Skeletal muscle satellite cell (primary cell): ENCODE results near the gene DCC.

Experiments used
- H3K27me3 ChIP-seq: 2 replicates; pipeline ENCODE4 v1.7.0; 2013; ENCODE audit warnings: low read length; ENCODE audit not compliant: control insufficient read depth, insufficient read depth
- H3K36me3 ChIP-seq: 2 replicates; pipeline ENCODE4 v1.7.0; 2013; ENCODE audit warnings: mild to moderate bottlenecking, control low read depth, low read length; ENCODE audit not compliant: insufficient read depth
- H3K4me1 ChIP-seq: 2 replicates; pipeline ENCODE4 v1.7.0; 2013; ENCODE audit warnings: low read length; ENCODE audit not compliant: control insufficient read depth, insufficient read depth
- H3K4me2 ChIP-seq: 2 replicates; pipeline ENCODE4 v1.7.0; 2013; ENCODE audit warnings: mild to moderate bottlenecking, low read length
- H3K4me3 ChIP-seq: 2 replicates; pipeline ENCODE4 v1.7.0; 2013; ENCODE audit warnings: low read length
- H3K9ac ChIP-seq: 2 replicates; pipeline ENCODE4 v1.7.0; 2013; ENCODE audit warnings: mild to moderate bottlenecking, low read depth, low read length, moderate library complexity
- H3K9me3 ChIP-seq: replicated peaks from 2 replicates; pipeline ENCODE4 v1.7.0; 2013; ENCODE audit warnings: mild to moderate bottlenecking, control low read depth, low read length

DCC gene

DNA sequence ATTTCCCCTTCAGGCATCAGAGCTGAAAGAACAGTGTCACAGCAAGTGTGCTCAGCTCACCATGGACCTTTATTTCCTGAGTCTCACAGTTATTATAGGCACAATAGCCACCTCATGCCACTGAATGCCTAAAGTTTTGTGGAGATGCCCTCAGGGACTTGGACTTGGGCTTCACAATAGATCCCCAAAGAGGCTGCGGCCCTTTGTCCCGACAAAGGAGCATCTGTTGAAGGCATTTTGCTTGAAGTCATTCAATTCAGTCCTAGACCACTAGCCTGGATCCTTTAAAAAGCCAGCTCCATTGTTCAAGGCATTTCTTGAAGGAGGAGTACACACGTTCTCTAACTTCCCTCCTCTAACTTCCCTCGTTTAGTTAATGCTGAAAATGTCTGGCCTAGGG is 125.4 kb downstream of the DCC start:
- H3K4me3 ChIP-seq = no peak overlapping the region
- no peaks in the 10 kb centered on the region for H3K4me1 ChIP-seq
- H3K4me2 ChIP-seq = no peak overlapping the region
- no peaks in the 10 kb centered on the region for H3K27me3 ChIP-seq
- no peak overlapping the region for H3K9ac ChIP-seq
- peaks cover 8% of the 10 kb centered on the region for H3K9me3 ChIP-seq
- no peaks in the 10 kb centered on the region for H3K36me3 ChIP-seq

DNA sequence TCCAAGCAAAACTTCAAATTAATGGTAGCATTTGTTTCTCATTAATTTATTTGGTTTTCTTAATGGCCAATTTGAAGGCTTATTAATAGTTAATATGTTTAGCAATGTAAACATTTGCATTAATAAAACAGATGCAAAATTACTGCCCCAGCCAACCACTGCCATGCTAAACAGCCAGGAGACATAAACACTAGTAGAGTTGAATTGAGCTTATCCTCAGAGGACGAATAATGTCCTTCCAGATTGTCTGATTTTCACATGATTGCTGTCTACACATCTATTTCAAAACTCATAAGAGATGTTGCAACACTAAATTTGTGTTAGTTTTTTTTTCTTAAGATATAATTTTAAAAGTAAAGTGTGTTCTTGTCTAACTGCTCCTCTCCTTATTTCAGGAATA is 128.5 kb downstream of the DCC start:
- Histone ChIP-seq H3K4me1 (no peaks in the 10 kb centered on the region), H3K9ac (no peak overlapping the region), H3K4me2 (no peak overlapping the region), H3K27me3 (no peaks in the 10 kb centered on the region), H3K36me3 (no peaks in the 10 kb centered on the region), H3K4me3 (no peak overlapping the region), H3K9me3 (peaks cover 7% of the 10 kb centered on the region)

DNA sequence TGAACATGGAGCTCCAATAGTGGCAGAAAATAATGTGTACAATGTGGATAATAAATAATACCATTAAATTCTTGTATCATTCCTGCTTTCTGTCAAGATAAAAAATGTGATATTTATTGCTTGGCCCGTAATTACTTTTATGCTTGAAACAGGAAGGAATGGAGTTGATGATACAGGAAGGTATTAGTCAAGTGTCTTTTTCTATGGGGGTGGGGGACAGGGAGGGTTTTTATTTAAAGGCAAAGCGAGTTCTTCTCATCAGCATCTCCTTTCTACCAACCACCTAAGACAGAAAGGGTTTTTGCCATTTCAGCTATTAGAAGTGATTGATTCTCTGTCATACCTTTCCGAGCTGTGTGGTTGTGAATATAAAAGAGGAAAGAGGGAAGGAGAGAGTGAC is 135.3 kb downstream of the DCC start:
- no peak overlapping the region for H3K9ac ChIP-seq
- no peak overlapping the region for H3K4me3 ChIP-seq
- no peaks in the 10 kb centered on the region for H3K36me3 ChIP-seq
- H3K9me3 ChIP-seq = peaks cover under 1% of the 10 kb centered on the region
- H3K4me1 ChIP-seq = no peaks in the 10 kb centered on the region
- no peak overlapping the region for H3K4me2 ChIP-seq
- H3K27me3 ChIP-seq = no peaks in the 10 kb centered on the region

DNA sequence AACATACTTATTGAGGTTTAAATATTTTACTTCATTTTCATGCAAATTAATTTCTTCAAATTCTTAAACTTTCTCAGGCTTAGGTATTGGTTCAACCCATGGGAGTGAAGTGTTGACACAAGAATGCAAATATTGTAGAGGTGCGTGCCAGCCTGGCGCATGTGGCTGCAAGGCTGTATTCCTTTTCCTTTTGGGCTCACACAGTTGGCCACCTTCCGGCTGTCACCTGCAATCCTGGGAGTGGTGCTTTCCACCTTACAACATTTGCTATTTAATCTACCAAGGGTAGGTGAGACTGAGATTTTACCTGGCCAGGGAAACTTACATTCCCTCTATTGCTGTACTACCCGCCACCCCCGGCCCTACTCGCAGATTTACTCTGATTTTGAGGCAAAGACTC is 141.1 kb downstream of the DCC start:
- Histone ChIP-seq H3K4me2 (no peak overlapping the region), H3K36me3 (no peaks in the 10 kb centered on the region), H3K9ac (no peak overlapping the region), H3K27me3 (no peaks in the 10 kb centered on the region), H3K9me3 (no peaks in the 10 kb centered on the region), H3K4me1 (no peaks in the 10 kb centered on the region), H3K4me3 (no peak overlapping the region)

DNA sequence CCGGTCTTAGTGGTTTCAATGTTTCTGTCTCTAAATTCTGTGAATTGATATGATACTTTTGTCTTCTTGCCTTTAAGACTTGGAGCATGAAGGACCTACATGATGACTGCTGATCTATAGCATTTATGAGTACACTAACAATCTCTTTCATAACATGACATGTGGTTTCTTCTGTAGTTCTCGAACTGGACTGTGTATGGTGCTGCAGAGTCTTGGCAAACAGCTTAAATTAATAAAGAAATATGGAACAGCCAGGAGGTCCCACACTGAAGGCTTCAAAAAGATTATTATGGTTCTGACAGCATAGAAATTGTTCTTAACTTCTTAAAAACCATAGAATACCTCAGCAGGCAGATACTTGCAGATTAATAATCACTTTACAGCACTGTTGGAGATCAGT is 145.0 kb downstream of the DCC start:
- Histone ChIP-seq H3K4me1 (no peaks in the 10 kb centered on the region), H3K9me3 (no peaks in the 10 kb centered on the region), H3K27me3 (no peaks in the 10 kb centered on the region), H3K36me3 (no peaks in the 10 kb centered on the region), H3K4me2 (no peak overlapping the region), H3K9ac (no peak overlapping the region), H3K4me3 (no peak overlapping the region)

DNA sequence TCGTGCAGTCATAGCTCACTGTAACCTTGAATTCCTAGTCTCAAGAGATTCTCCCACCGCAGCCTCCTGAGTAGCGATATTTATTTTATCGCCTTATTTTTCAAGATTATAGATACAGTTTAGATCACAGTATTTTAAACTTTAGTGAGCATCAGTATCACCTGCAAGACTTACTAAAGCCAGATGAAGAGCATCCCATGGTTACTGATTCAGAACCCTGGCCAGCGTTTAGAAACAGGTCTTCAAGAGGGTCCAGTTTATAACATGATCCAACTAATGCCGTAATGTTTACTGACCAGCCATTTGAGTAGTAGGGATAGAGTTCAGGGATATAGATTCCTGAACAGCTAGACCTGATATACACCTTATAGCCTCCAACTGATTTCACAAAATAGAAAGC is 146.1 kb downstream of the DCC start:
- Histone ChIP-seq H3K36me3 (no peaks in the 10 kb centered on the region), H3K4me3 (no peak overlapping the region), H3K9ac (no peak overlapping the region), H3K27me3 (no peaks in the 10 kb centered on the region), H3K4me2 (no peak overlapping the region), H3K4me1 (no peaks in the 10 kb centered on the region), H3K9me3 (peaks cover under 1% of the 10 kb centered on the region)

DNA sequence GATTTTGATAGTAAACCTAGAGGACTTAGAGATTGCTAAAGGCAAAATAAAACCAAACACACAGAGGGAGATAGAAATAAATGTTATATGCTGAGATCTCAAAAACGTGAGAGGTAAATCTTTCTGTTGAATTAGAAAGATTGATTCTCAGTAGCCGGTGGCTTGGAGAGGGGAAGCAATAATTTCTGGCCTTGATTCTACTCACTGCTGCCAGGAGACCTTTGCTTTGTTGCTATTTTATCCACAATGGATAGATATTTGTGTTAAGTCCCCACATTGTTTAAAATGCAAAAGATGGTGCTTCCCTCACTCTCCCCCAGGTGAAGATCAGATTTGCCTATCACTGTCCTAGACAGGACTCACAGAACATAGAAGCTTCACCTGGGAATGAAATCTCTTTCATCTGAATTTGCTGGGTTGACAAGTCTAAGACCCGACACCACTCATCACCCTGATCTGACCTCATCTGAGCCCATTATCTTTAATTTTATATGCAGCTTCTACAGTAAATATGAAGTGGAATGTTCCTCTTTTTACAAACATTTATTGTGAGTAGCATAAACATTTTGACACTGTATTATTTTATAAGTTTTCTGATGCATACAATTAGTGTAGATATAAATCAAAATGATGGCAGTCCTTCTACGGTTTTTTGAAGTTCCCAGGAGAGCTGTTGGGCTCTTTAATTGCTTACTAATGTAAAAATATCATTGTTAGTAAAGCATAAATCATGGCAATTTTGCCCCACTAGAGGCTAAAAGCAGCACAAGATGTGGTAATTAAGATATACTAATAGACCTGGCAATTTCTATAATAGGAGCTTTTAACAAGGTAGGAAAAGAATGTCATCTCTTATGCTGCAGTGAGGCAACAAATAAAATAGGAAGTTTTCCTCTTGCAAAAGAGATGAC is 149.7 kb downstream of the DCC start:
- Histone ChIP-seq H3K4me2 (no peak overlapping the region), H3K9me3 (peaks cover 3% of the 10 kb centered on the region), H3K4me3 (no peak overlapping the region), H3K4me1 (no peaks in the 10 kb centered on the region), H3K27me3 (no peaks in the 10 kb centered on the region), H3K36me3 (no peaks in the 10 kb centered on the region), H3K9ac (no peak overlapping the region)

DNA sequence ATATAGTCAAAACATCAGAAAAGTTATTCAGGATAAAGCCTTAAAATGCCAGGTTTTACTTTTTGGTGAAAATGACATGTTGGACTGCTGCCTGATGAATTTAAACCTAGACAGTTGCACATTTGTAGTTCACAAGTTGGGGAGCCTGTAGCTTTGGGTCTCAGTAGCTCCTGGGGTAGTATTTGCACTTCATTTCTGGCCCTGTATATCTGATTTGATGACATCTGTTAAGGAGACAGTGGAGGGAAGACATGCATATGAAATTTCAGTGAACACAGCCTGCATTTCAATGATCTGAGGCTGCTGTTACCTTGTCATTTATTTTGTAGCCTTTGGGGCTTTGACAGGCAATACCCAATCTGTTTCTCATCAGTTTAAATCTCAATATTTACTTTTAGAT is 156.4 kb downstream of the DCC start:
- no peaks in the 10 kb centered on the region for H3K27me3 ChIP-seq
- H3K9ac ChIP-seq = no peak overlapping the region
- H3K4me3 ChIP-seq = no peak overlapping the region
- H3K4me2 ChIP-seq = no peak overlapping the region
- H3K9me3 ChIP-seq = no peaks in the 10 kb centered on the region
- no peaks in the 10 kb centered on the region for H3K36me3 ChIP-seq
- peaks cover 4% of the 10 kb centered on the region for H3K4me1 ChIP-seq

DNA sequence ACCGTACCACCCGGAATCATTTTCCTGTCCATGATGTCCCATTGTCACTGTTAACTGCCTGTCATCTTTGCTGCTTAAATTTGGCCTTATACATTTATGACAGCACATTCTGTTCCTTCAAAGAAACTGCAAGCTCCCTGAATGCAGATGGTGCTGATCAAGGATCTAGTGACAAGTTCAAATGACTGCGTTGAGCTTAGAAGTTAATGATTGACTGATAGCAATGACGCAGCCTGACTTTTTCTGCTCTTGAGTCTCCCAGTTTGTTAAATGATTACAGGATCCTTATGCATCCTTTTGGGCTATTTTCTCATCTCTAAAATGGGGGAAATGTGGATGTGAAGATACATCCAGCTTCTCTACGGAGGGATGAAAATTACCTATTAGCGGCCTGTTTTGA is 159.0 kb downstream of the DCC start:
- Histone ChIP-seq H3K36me3 (no peaks in the 10 kb centered on the region), H3K4me1 (peaks cover 4% of the 10 kb centered on the region), H3K9me3 (peaks cover 5% of the 10 kb centered on the region), H3K27me3 (no peaks in the 10 kb centered on the region), H3K9ac (no peak overlapping the region), H3K4me3 (no peak overlapping the region), H3K4me2 (no peak overlapping the region)

DNA sequence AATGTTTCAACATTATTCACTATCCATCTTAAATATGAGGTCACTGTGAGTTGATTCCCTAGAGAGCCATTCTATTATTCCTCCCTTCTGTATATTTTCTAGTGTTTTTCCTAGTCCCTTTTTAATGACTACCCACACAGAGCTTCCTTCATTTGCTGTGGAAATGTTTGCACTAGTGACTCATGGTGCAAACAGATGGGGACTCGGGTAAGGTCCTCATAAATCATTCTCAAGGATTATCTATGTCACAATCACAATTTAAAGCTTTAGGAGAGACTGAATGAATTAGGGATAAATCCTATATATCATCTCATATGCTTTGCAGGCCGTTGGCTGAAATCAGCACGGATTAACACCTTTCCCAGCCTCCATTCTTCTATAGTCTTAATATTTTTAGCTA is 159.6 kb downstream of the DCC start:
- Histone ChIP-seq H3K9ac (no peak overlapping the region), H3K36me3 (no peaks in the 10 kb centered on the region), H3K4me2 (no peak overlapping the region), H3K9me3 (peaks cover 5% of the 10 kb centered on the region), H3K4me1 (peaks cover 4% of the 10 kb centered on the region), H3K4me3 (no peak overlapping the region), H3K27me3 (no peaks in the 10 kb centered on the region)

DNA sequence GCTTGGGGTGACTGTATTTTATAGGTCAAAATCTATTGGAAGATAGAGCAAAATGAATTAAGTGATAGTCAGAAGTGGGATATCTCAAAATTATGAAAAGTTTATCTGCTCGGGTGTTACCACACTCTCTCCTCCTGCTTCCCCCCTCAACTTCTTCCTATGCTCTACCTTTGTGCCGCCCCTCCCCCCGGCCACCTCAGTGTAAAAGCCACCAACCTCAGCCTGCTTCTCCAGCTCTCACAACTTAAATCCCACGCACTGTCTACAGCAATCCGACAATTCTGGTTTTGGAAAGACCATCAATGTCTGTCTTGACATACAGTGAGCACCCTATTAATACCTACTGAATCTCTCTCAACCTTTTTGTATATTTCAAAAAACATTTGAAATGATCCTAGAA is 164.6 kb downstream of the DCC start:
- peaks cover 5% of the 10 kb centered on the region for H3K9me3 ChIP-seq

DNA sequence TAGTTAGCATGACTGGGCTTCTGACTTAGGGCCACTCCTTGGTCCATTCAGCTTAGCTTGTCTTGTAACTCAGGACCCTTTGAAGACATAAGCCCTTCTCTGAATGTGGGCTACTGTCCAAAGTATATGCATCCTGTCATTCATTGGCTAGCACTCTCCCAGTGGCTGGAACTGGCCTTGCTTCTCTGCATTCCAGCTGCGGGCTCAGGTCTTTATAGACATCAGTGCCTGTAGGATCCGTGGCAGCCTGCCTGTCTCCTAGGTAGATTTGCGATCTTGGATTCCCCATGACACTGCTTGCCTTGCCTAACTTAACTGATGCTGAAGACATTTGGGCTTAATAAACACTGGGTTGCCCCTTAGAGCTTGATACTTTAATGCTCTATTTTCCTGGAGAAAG is 170.1 kb downstream of the DCC start:
- Histone ChIP-seq H3K9me3 (no peaks in the 10 kb centered on the region), H3K4me2 (no peak overlapping the region), H3K4me1 (no peaks in the 10 kb centered on the region), H3K9ac (no peak overlapping the region), H3K27me3 (no peaks in the 10 kb centered on the region), H3K36me3 (no peaks in the 10 kb centered on the region), H3K4me3 (no peak overlapping the region)

More for the DNA sequence above, 164.6 kb downstream of the DCC start:
- Histone ChIP-seq H3K36me3 (no peaks in the 10 kb centered on the region), H3K4me2 (no peak overlapping the region), H3K4me3 (no peak overlapping the region), H3K27me3 (no peaks in the 10 kb centered on the region), H3K4me1 (no peaks in the 10 kb centered on the region), H3K9ac (no peak overlapping the region)
